ENCODE measurements around the gene ATP11A. TPM values are rescaled to one million over a fixed set of nuclear protein-coding genes. Genes with fewer than 3 reads are reported as not detected.

ATP11A gene
- total RNA-seq, 2 donors from 2014 or later = 15.2 to 38.4 TPM

- TF ChIP-seq, protein P1, sequence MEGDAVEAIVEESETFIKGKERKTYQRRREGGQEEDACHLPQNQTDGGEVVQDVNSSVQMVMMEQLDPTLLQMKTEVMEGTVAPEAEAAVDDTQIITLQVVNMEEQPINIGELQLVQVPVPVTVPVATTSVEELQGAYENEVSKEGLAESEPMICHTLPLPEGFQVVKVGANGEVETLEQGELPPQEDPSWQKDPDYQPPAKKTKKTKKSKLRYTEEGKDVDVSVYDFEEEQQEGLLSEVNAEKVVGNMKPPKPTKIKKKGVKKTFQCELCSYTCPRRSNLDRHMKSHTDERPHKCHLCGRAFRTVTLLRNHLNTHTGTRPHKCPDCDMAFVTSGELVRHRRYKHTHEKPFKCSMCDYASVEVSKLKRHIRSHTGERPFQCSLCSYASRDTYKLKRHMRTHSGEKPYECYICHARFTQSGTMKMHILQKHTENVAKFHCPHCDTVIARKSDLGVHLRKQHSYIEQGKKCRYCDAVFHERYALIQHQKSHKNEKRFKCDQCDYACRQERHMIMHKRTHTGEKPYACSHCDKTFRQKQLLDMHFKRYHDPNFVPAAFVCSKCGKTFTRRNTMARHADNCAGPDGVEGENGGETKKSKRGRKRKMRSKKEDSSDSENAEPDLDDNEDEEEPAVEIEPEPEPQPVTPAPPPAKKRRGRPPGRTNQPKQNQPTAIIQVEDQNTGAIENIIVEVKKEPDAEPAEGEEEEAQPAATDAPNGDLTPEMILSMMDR (IDR thresholded peaks at IDR 0.05) = no peak
Measured at GRCh38 chr13:112835344-112835743, 145.5 kb downstream of the ATP11A start.

GRCh38 chr13:112835796-112836195 lies 146.0 kb downstream of the ATP11A start:
- no peak for ATAC-seq (ENCODE audit: insufficient number of reproducible peaks, low FRiP score, low read depth)
- TF ChIP-seq, protein P1 (IDR thresholded peaks at IDR 0.05) = no peak
- Histone ChIP-seq H3K4me1 (ENCODE audit: control insufficient read depth in 1 of 2, low read depth in 2 of 2) (no peaks in the 10 kb centered on the region), H3K36me3 (peaks cover 12% of the 10 kb centered on the region), H3K27ac (no peak overlapping the region), H3K4me3 (no peak overlapping the region), H3K27me3 (replicated peaks; ENCODE audit: insufficient read depth) (no peaks in the 10 kb centered on the region), H3K9me3 (no peaks in the 10 kb centered on the region)
- no peak for DNase-seq (ENCODE audit: low spot score)

More at GRCh38 chr13:112835344-112835743, 145.5 kb downstream of the ATP11A start:
- DNase-seq (ENCODE audit: low spot score) (no peak), ATAC-seq (ENCODE audit: insufficient number of reproducible peaks, low FRiP score, low read depth) (no peak)
- Histone ChIP-seq H3K27me3 (replicated peaks; ENCODE audit: insufficient read depth) (no peaks in the 10 kb centered on the region), H3K27ac (no peak overlapping the region), H3K36me3 (peaks cover 12% of the 10 kb centered on the region), H3K9me3 (no peaks in the 10 kb centered on the region), H3K4me1 (ENCODE audit: control insufficient read depth in 1 of 2, low read depth in 2 of 2) (no peaks in the 10 kb centered on the region), H3K4me3 (no peak overlapping the region)

DNA sequence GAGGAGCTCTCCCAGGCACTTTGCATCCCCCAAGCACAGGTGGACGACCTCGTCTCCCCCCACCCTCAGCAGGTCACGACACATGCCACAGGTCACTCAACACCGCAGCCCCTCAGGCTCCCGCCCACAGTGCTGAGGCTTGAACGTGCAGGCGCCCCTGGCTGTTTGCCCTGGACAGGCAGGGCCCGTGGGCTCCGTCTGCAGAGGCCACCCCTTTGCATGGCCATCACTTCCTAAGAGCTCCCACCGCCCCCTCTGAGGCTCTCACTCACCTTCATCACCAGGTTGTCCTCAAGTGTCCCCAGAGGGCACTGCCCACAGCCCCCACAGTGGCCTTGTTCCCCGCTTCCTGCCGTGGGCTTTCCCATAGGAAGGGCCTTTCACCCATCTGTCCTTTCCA lies 147.1 kb downstream of the ATP11A start:
- no peak overlapping the region for H3K4me3 ChIP-seq
- ATAC-seq (ENCODE audit: insufficient number of reproducible peaks, low FRiP score, low read depth) = no peak
- peaks cover 0 to 8% of the 10 kb centered on the region in 2 donors for H3K4me1 ChIP-seq (ENCODE audit: control insufficient read depth in 1 of 2, low read depth in 2 of 2)
- no peak overlapping the region for H3K27ac ChIP-seq
- DNase-seq (ENCODE audit: low spot score) = no peak
- H3K36me3 ChIP-seq = peaks cover 12% of the 10 kb centered on the region
- no peaks in the 10 kb centered on the region for H3K27me3 ChIP-seq (replicated peaks; ENCODE audit: insufficient read depth)
- TF ChIP-seq, protein P1 (IDR thresholded peaks at IDR 0.05) = no peak
- H3K9me3 ChIP-seq = no peaks in the 10 kb centered on the region

DNA sequence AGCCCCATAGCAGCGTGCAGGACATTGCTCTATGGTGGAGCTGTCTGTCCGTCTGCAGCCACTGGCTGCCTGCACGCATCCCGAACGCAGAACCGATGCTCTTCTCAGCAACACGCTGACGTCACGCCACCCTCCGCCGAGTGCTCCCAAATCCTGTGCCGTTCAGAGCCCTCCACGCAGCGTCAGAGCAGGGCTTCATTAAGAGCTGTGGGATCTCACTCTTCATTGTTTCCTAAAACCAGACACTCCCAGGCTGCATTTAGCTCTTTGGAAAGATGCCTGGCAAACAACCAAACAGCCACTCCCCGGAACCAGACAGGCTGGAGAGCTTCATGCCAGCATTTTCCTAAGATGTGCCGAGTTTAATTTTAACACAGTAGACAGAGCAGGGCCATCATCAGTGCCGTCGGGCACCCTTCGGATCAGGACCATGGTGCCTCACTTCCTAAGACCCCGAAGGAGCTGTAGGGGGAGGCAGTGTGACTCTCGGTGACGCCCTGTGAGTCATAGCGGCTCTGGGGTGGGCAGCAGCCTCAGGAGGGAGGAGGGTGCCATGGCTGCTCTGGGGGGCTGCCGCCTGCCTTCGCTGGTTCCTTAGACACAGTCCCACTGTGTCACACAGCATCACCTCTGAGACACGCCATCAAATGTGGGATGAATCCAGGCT lies 147.7 kb downstream of the ATP11A start:
- Histone ChIP-seq H3K4me3 (no peak overlapping the region), H3K27me3 (replicated peaks; ENCODE audit: insufficient read depth) (no peaks in the 10 kb centered on the region), H3K4me1 (ENCODE audit: control insufficient read depth in 1 of 2, low read depth in 2 of 2) (peaks cover 0 to 12% of the 10 kb centered on the region in 2 donors), H3K9me3 (no peaks in the 10 kb centered on the region), H3K27ac (no peak overlapping the region), H3K36me3 (peaks cover 9% of the 10 kb centered on the region)
- no peak for DNase-seq (ENCODE audit: low spot score)
- TF ChIP-seq, protein P1 (IDR thresholded peaks at IDR 0.05) = no peak
- no peak for ATAC-seq (ENCODE audit: insufficient number of reproducible peaks, low FRiP score, low read depth)

DNA sequence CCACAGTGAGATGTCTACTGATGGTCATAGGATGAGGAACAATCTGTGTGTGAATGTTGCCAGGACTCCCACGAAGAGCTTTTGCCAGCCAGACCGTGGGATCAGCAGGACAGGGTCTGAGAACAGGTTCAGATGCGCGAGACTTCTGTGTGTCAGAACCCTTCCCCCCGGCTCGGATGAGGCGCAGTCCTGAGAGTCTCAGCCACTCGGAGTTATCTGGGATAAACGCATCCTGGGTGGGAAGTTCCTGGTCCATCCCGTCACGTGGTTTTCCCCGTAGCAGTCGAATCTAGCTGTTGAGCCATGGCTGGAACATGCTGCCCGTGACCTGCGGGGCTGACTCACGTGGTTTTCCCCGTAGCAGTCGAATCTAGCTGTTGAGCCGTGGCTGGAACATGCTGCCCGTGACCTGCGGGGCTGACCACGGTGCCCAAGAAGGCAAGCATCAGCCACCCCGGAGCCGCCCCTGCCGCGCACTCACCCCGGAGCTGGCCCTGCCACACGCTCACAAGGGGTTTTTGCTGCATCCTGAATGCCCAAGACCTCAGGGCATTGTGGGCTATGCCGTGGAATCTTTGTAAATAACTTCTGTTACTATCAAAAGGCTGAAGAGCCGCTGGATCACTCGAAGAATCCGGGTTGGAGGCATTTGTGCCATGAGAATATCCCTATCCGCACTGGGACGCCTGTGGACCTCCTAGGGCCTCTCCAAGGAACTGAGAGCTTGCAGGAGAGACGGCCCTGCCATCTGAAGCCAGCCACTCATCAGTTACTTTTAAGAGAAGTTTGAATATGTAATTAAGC lies 148.4 kb downstream of the ATP11A start:
- no peak for ATAC-seq (ENCODE audit: insufficient number of reproducible peaks, low FRiP score, low read depth)
- TF ChIP-seq, protein P1 (IDR thresholded peaks at IDR 0.05) = no peak
- H3K36me3 ChIP-seq = peaks cover 6% of the 10 kb centered on the region
- H3K27me3 ChIP-seq (replicated peaks; ENCODE audit: insufficient read depth) = no peaks in the 10 kb centered on the region
- H3K9me3 ChIP-seq = no peaks in the 10 kb centered on the region
- no peak for DNase-seq (ENCODE audit: low spot score)
- H3K27ac ChIP-seq = no peak overlapping the region
- no peak overlapping the region for H3K4me3 ChIP-seq
- H3K4me1 ChIP-seq (ENCODE audit: control insufficient read depth in 1 of 2, low read depth in 2 of 2) = peaks cover 0 to 19% of the 10 kb centered on the region in 2 donors

Measured in thoracic aorta (tissue), 2 donors.